Neural crest cell (in vitro differentiated cells): ENCODE measurements around the gene PHOX2A. TPM values are rescaled to one million over a fixed set of nuclear protein-coding genes. Genes with fewer than 3 reads are reported as not detected.
"Not testable (repeated sequence)": the region's sequence is repeated elsewhere in the genome, so short reads cannot be mapped to it uniquely, and the experiment has no call there.

Source experiments
- DNase-seq: peaks from one replicate; pipeline ENCODE4 v3.0.0; 2021; ENCODE audit warnings: low read depth, mixed read lengths, low spot score
- H3K27ac Mint-ChIP-seq: one replicate; pipeline ENCODE4 v1.8.0; 2021; ENCODE audit warnings: mild to moderate bottlenecking, mixed read lengths; ENCODE audit not compliant: unreplicated experiment
- H3K27me3 Mint-ChIP-seq: 2 replicates; pipeline ENCODE4 v1.8.0; 2021; ENCODE audit warnings: low read depth, mild to moderate bottlenecking, mixed read lengths
- H3K36me3 Mint-ChIP-seq: 2 replicates; pipeline ENCODE4 v1.8.0; 2021; ENCODE audit warnings: low read depth, mild to moderate bottlenecking, mixed read lengths
- H3K4me1 Mint-ChIP-seq: 2 replicates; pipeline ENCODE4 v1.8.0; 2021; ENCODE audit warnings: mixed read lengths
- H3K4me3 Mint-ChIP-seq: one replicate; pipeline ENCODE4 v1.8.0; 2021; ENCODE audit warnings: mild to moderate bottlenecking, mixed read lengths
- H3K9me3 Mint-ChIP-seq: 2 replicates; pipeline ENCODE4 v1.8.0; 2021; ENCODE audit warnings: mixed read lengths
- total RNA-seq: library from RNA; stranded (reverse); gene quantifications from 2 replicates; pipeline ENCODE4 v1.2.1, GENCODE V29; 2021
- TF ChIP-seq, protein P1 (sequence below): fragments of 200-600 bp; sonication (generic); conservative IDR thresholded peaks from 2 replicates; pipeline ENCODE4 v1.5.0; 2021; ENCODE audit warnings: antibody characterized with exemption, mild to moderate bottlenecking

Gene PHOX2A
- total RNA-seq, 1 donor from 2014 or later, result 5.6 TPM

- Mint-ChIP-seq H3K36me3 (no peaks in the 10 kb centered on the region), H3K27ac (no peak within 1 kb of the TSS), H3K4me3 (no peak within 1 kb of the TSS), H3K9me3 (no peaks in the 10 kb centered on the region), H3K27me3 (peaks cover 49% of the 10 kb centered on the region), H3K4me1 (no peaks in the 10 kb centered on the region)
- no peak for DNase-seq
- TF ChIP-seq, protein P1, sequence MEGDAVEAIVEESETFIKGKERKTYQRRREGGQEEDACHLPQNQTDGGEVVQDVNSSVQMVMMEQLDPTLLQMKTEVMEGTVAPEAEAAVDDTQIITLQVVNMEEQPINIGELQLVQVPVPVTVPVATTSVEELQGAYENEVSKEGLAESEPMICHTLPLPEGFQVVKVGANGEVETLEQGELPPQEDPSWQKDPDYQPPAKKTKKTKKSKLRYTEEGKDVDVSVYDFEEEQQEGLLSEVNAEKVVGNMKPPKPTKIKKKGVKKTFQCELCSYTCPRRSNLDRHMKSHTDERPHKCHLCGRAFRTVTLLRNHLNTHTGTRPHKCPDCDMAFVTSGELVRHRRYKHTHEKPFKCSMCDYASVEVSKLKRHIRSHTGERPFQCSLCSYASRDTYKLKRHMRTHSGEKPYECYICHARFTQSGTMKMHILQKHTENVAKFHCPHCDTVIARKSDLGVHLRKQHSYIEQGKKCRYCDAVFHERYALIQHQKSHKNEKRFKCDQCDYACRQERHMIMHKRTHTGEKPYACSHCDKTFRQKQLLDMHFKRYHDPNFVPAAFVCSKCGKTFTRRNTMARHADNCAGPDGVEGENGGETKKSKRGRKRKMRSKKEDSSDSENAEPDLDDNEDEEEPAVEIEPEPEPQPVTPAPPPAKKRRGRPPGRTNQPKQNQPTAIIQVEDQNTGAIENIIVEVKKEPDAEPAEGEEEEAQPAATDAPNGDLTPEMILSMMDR, result no peak
Measured at GRCh38 chr11:72216638-72217037, 27.3 kb downstream of the PHOX2A start, which contains the start of gene FOLR2. Gene FOLR2, plus strand, starts transcription at chr11:72216794. Its CDS starts 1,791 bp downstream, at chr11:72218585.

DNA sequence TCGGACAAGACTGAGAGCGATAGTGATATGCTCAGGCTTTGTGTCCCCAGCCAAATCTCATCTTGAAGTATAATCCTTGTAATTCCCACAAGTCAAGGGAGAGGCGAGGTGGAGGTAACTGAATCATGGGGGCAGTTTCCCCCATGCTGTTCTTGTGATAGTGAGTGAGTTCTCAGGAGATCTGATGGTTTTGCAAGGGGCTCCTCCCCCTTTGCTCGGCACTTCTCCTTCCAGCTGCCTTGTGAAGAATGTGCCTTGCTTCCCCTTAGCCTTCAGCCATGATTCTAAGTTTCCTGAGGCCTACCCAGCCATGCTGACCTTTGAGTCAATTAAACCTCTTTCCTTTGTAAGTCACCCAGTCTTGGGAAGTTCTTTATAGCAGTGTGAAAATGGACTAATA is 34.9 kb downstream of the PHOX2A start:
- Mint-ChIP-seq H3K4me1 (no peaks in the 10 kb centered on the region), H3K4me3 (no peak overlapping the region)

DNA sequence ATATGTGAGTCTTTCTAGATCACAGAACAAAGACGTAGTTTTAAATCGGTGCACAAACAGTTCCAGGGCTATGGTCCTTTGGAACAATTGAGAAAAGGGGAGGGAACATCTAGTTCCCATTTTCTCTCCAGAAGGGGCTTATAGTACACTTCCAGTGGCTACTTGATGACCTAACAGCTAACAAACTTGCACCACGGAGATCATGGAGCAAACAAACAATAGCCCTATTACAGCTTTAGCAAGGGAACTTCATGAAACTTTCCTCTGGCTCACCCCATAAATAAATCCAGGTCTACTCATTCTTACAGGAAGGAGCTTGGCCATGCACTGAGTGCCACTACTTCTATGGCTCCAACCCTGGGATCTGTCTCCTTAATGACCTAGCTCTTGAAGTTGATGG is 35.7 kb downstream of the PHOX2A start:
- no peaks in the 10 kb centered on the region for H3K36me3 Mint-ChIP-seq
- H3K27me3 Mint-ChIP-seq, result peaks cover 5% of the 10 kb centered on the region
- TF ChIP-seq, protein P1, result no peak

More for the DNA sequence above, 34.9 kb downstream of the PHOX2A start:
- Mint-ChIP-seq H3K27ac (no peak overlapping the region), H3K27me3 (peaks cover 10% of the 10 kb centered on the region), H3K9me3 (no peaks in the 10 kb centered on the region), H3K36me3 (no peaks in the 10 kb centered on the region)
- TF ChIP-seq, protein P1, result no peak
- DNase-seq, result no peak

DNA sequence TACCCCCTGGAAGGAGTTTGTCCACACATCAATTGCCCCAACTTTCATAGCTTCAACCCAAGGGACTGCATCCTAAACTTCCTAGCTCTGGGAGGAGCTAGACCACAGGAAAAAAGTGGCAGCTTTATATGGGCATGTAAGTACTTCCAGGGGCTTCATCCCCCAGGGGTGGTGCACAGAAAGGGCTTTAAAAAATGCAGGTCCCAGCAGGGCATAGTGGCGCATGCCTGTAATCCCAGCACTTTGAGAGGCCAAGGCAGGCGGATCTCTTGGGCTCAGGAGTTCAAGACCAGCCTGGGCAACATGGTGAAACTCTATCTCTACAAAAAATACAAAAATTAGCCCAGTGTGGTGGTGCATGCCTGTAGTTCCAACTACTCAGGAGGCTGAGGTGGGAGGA is 37.2 kb downstream of the PHOX2A start:
- H3K27ac Mint-ChIP-seq, H3K27me3 Mint-ChIP-seq, H3K9me3 Mint-ChIP-seq, H3K4me1 Mint-ChIP-seq, H3K36me3 Mint-ChIP-seq, H3K4me3 Mint-ChIP-seq, DNase-seq: not testable (repeated sequence)

More for the DNA sequence above, 35.7 kb downstream of the PHOX2A start:
- H3K4me3 Mint-ChIP-seq, result no peak overlapping the region
- H3K27ac Mint-ChIP-seq, result no peak overlapping the region
- H3K4me1 Mint-ChIP-seq, result no peaks in the 10 kb centered on the region
- no peak for DNase-seq
- no peaks in the 10 kb centered on the region for H3K9me3 Mint-ChIP-seq

DNA sequence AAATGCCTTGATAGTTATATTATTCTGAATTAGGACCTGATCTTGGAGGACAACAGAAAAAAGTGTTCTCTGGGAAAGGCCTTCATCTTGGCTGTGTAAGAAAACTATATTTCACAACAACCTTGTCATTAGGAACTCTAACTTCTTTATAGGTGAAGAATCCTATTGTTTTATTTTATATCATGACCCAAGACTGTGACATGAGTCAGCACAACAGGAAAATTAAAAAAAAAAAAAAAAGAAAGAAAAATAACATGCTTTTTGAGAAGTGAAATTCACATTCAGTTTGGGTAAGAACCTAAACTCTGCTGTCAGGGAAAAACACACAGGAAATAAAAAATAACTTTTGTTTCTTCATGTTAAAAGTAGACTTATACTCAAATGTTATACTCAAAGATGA is 39.1 kb downstream of the PHOX2A start:
- Mint-ChIP-seq H3K4me1 (no peaks in the 10 kb centered on the region), H3K36me3 (no peaks in the 10 kb centered on the region), H3K27ac (no peak overlapping the region), H3K27me3 (no peaks in the 10 kb centered on the region), H3K9me3 (no peaks in the 10 kb centered on the region), H3K4me3 (no peak overlapping the region)
- no peak for DNase-seq
- TF ChIP-seq, protein P1, result no peak

GRCh38 chr11:72203163-72203562 is 40.8 kb downstream of the PHOX2A start:
- H3K27me3 Mint-ChIP-seq, result no peaks in the 10 kb centered on the region
- H3K4me1 Mint-ChIP-seq, result no peaks in the 10 kb centered on the region
- H3K4me3 Mint-ChIP-seq, result no peak overlapping the region
- TF ChIP-seq, protein P1, result no peak
- no peaks in the 10 kb centered on the region for H3K9me3 Mint-ChIP-seq
- DNase-seq, result no peak
- H3K27ac Mint-ChIP-seq, result no peak overlapping the region
- no peaks in the 10 kb centered on the region for H3K36me3 Mint-ChIP-seq
